ENCODE results near the gene ABITRAM.
A peak's percentile ranks its signal among the peaks of the same experiment; 100 is the strongest.

GRCh38 chr9:108933718-108934322, 380 bp upstream of the ABITRAM start, which contains the start of gene ELP1:
- TF ChIP-seq POLR2A (IDR thresholded peaks at IDR 0.05; ENCODE audit: low read depth, low read length) (peak; percentile 58), TAF1 (IDR thresholded peaks at IDR 0.05; ENCODE audit: low read depth, low read length) (peak; percentile 62; the same call in 1 of the 2 replicates), POLR2AphosphoS5 (IDR thresholded peaks at IDR 0.05; ENCODE audit: low read depth, low read length) (peak; percentile 53; the same call in 1 of the 2 replicates), POU2F2 (IDR thresholded peaks at IDR 0.05; ENCODE audit: low read depth, low read length) (peak; percentile 45), PAX5 (IDR thresholded peaks at IDR 0.05; ENCODE audit: insufficient read depth, low read length, severe bottlenecking) (no peak), SPI1 (IDR thresholded peaks at IDR 0.05; ENCODE audit: low read depth, low read length) (no peak)
